PC-3 (cell line): ENCODE results near the gene STK39. TPM values are rescaled to one million over a fixed set of nuclear protein-coding genes. Genes with fewer than 3 reads are reported as not detected.

Experiments
- ATAC-seq: fragments of 200-7000 bp; cut with Tn5 transposase; 2 replicates; pipeline ENCODE4 v1.9.1; 2020; ENCODE audit warnings: mild to moderate bottlenecking, moderate library complexity
- BruUV-seq: library from RNA; stranded (reverse); fragments of 400-500 nt; replicated peaks from 2 replicates; lab custom pipeline; 2021; lab: Mats Ljungman, UMichigan
- CTCF ChIA-PET: fragments of 300-600 bp; sonication (Branson Sonifier 250); formaldehyde crosslinking; loops from one replicate; lab custom pipeline; 2022; ENCODE audit warnings: antibody characterized with exemption; lab: Charles Lee
- POLR2A ChIA-PET: fragments of 300-600 bp; sonication (Branson Sonifier 250); formaldehyde crosslinking; loops from one replicate; lab custom pipeline; 2022; ENCODE audit warnings: antibody characterized with exemption; ENCODE audit not compliant: unreplicated experiment; lab: Charles Lee
- DNase-seq: peaks from one replicate; pipeline ENCODE4 v3.0.0-alpha.2; 2015
- H2AFZ ChIP-seq: fragments of 300-600 bp; sonication (generic); 2 replicates; pipeline ENCODE4 v1.6.0; 2016; ENCODE audit warnings: antibody characterized with exemption, low read length
- H3F3A ChIP-seq: fragments of 300-600 bp; sonication (generic); one replicate; pipeline ENCODE4 v1.6.0; 2017; ENCODE audit warnings: antibody characterized with exemption, low read length, control low read depth, mild to moderate bottlenecking; ENCODE audit not compliant: unreplicated experiment
- H3K27ac ChIP-seq: fragments of 300-600 bp; sonication (generic); 2 replicates; pipeline ENCODE4 v1.5.1; 2016; ENCODE audit warnings: mild to moderate bottlenecking, low read length
- H3K27me3 ChIP-seq: fragments of 300-600 bp; sonication (generic); 2 replicates; pipeline ENCODE4 v1.6.1; 2016; ENCODE audit warnings: low read length, mixed read lengths
- H3K36me3 ChIP-seq: fragments of 300-600 bp; sonication (generic); 2 replicates; pipeline ENCODE4 v1.6.1; 2016; ENCODE audit warnings: low read depth, mixed run types, low read length, mixed read lengths
- H3K4me1 ChIP-seq: fragments of 300-600 bp; sonication (generic); 2 replicates; pipeline ENCODE4 v1.5.1; 2016; ENCODE audit warnings: low read length; ENCODE audit not compliant: insufficient read depth
- H3K4me2 ChIP-seq: fragments of 300-600 bp; sonication (generic); 2 replicates; pipeline ENCODE4 v1.6.0; 2016; ENCODE audit warnings: low read length
- H3K4me3 ChIP-seq: fragments of 300-600 bp; sonication (generic); 2 replicates; pipeline ENCODE4 v1.5.1; 2016; ENCODE audit warnings: mild to moderate bottlenecking, low read length, mixed read lengths
- H3K79me2 ChIP-seq: fragments of 300-600 bp; sonication (generic); 2 replicates; pipeline ENCODE4 v1.6.1; 2017; ENCODE audit warnings: low read length, mixed read lengths
- H3K9ac ChIP-seq: fragments of 300-600 bp; sonication (generic); 2 replicates; pipeline ENCODE4 v1.6.0; 2016; ENCODE audit warnings: mild to moderate bottlenecking, low read length
- H3K9me2 ChIP-seq: fragments of 300-600 bp; sonication (generic); replicated peaks from 2 replicates; pipeline ENCODE4 v1.6.1; 2016; ENCODE audit warnings: mixed run types, low read length, mixed read lengths
- H3K9me3 ChIP-seq: fragments of 300-600 bp; sonication (generic); 2 replicates; pipeline ENCODE4 v1.6.1; 2016; ENCODE audit warnings: low read length, mixed read lengths
- H4K20me1 ChIP-seq: fragments of 300-600 bp; sonication (generic); 2 replicates; pipeline ENCODE4 v1.6.1; 2016; ENCODE audit warnings: low read length, mixed read lengths
- EZH2 ChIP-seq: fragments of 300-600 bp; sonication (generic); IDR thresholded peaks from one replicate; pipeline ENCODE4 v1.6.1; 2017; ENCODE audit warnings: antibody characterized with exemption, mild to moderate bottlenecking, low read length; ENCODE audit not compliant: unreplicated experiment
- EZH2phosphoT487 ChIP-seq: fragments of 300-600 bp; sonication (generic); IDR thresholded peaks from 2 replicates; pipeline ENCODE4 v1.6.1; 2018; ENCODE audit warnings: mild to moderate bottlenecking, antibody characterized with exemption, low read length, borderline replicate concordance
- intact Hi-C: fragments of 100-400 bp; cut with micrococcal nuclease; formaldehyde crosslinking; loops from 2 replicates; pipeline ENCODE4 v1.9.0; 2023
- total RNA-seq: library from RNA; depleted of rRNA; stranded (reverse); fragments of >200 nt; gene quantifications from 2 replicates; pipeline ENCODE4 v1.2.3, GENCODE V29; 2014
- TF ChIP-seq, protein P1 (sequence below): fragments of 300-600 bp; sonication (generic); conservative IDR thresholded peaks from 2 replicates; pipeline ENCODE4 v1.5.1; 2017; ENCODE audit warnings: antibody characterized with exemption, low read depth, mild to moderate bottlenecking, low read length

STK39 gene
- total RNA-seq, 1 experiment from 2014 or later = 17.9 TPM

GRCh38 chr2:167937403-167937802 lies 310.0 kb downstream of the STK39 start:
- intact Hi-C loops = no loop called here

GRCh38 chr2:167935803-167936110 lies 311.6 kb downstream of the STK39 start:
- H3K36me3 ChIP-seq = no peaks in the 10 kb centered on the region
- intact Hi-C loops = no loop called here
- ATAC-seq = no peak
- H3K4me2 ChIP-seq = no peak overlapping the region
- TF ChIP-seq, protein P1, sequence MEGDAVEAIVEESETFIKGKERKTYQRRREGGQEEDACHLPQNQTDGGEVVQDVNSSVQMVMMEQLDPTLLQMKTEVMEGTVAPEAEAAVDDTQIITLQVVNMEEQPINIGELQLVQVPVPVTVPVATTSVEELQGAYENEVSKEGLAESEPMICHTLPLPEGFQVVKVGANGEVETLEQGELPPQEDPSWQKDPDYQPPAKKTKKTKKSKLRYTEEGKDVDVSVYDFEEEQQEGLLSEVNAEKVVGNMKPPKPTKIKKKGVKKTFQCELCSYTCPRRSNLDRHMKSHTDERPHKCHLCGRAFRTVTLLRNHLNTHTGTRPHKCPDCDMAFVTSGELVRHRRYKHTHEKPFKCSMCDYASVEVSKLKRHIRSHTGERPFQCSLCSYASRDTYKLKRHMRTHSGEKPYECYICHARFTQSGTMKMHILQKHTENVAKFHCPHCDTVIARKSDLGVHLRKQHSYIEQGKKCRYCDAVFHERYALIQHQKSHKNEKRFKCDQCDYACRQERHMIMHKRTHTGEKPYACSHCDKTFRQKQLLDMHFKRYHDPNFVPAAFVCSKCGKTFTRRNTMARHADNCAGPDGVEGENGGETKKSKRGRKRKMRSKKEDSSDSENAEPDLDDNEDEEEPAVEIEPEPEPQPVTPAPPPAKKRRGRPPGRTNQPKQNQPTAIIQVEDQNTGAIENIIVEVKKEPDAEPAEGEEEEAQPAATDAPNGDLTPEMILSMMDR = no peak
- TF ChIP-seq EZH2 (no peak), EZH2phosphoT487 (no peak)
- H3K4me1 ChIP-seq = no peaks in the 10 kb centered on the region
- no peak overlapping the region for H3K9ac ChIP-seq
- H3K9me3 ChIP-seq = no peaks in the 10 kb centered on the region
- peaks cover 17% of the 10 kb centered on the region for H3K27me3 ChIP-seq
- no peak for DNase-seq
- no peak overlapping the region for H3K27ac ChIP-seq
- no TSS peak for BruUV-seq
- no peaks in the 10 kb centered on the region for H3F3A ChIP-seq
- H3K79me2 ChIP-seq = no peaks in the 10 kb centered on the region
- no peaks in the 10 kb centered on the region for H3K9me2 ChIP-seq
- ChIA-PET CTCF (no interaction called here), POLR2A (no interaction called here)
- no peak overlapping the region for H3K4me3 ChIP-seq
- H4K20me1 ChIP-seq = no peaks in the 10 kb centered on the region
- no peak overlapping the region for H2AFZ ChIP-seq

More at GRCh38 chr2:167937403-167937802, 310.0 kb downstream of the STK39 start:
- BruUV-seq = no TSS peak
- POLR2A ChIA-PET = no interaction called here
- ATAC-seq (no peak), DNase-seq (no peak)
- TF ChIP-seq EZH2 (no peak), EZH2phosphoT487 (no peak)
- TF ChIP-seq, protein P1 = no peak
- Histone ChIP-seq H3K36me3 (no peaks in the 10 kb centered on the region), H3K9me2 (no peaks in the 10 kb centered on the region), H4K20me1 (no peaks in the 10 kb centered on the region), H3K79me2 (no peaks in the 10 kb centered on the region), H3K4me2 (no peak overlapping the region), H3K27me3 (peaks cover 17% of the 10 kb centered on the region), H3K9me3 (no peaks in the 10 kb centered on the region), H3K9ac (no peak overlapping the region), H3K4me3 (no peak overlapping the region), H2AFZ (no peak overlapping the region), H3K4me1 (no peaks in the 10 kb centered on the region), H3F3A (no peaks in the 10 kb centered on the region), H3K27ac (no peak overlapping the region)
- CTCF ChIA-PET = no interaction called here

- Histone ChIP-seq H3K4me2 (no peak overlapping the region), H3K9ac (no peak overlapping the region), H4K20me1 (no peaks in the 10 kb centered on the region), H3K36me3 (no peaks in the 10 kb centered on the region), H3K9me2 (no peaks in the 10 kb centered on the region), H3K9me3 (no peaks in the 10 kb centered on the region), H3K27ac (no peak overlapping the region), H3K4me1 (no peaks in the 10 kb centered on the region), H3K27me3 (peaks cover 27% of the 10 kb centered on the region), H3K4me3 (no peak overlapping the region), H3F3A (no peaks in the 10 kb centered on the region), H2AFZ (no peak overlapping the region), H3K79me2 (no peaks in the 10 kb centered on the region)
- CTCF ChIA-PET = no interaction called here
- TF ChIP-seq, protein P1 = no peak
- TF ChIP-seq EZH2 (no peak), EZH2phosphoT487 (no peak)
- intact Hi-C loops = no loop called here
- DNase-seq = no peak
- ATAC-seq = no peak
- POLR2A ChIA-PET = no interaction called here
- no TSS peak for BruUV-seq
Observed at GRCh38 chr2:167933097-167933814, 314.1 kb downstream of the STK39 start.
